Osteoblast (primary cell): ENCODE measurements around the gene PLSCR4. TPM values are rescaled to one million over a fixed set of nuclear protein-coding genes. Genes with fewer than 3 reads are reported as not detected.

ENCODE experiments used
- DNase-seq: peaks from one replicate; pipeline ENCODE4 v3.0.0; 2011; ENCODE audit warnings: low spot score, mixed read lengths; ENCODE audit not compliant: insufficient read length; ENCODE audit errors: missing footprints
- H2AFZ ChIP-seq: 2 replicates; pipeline ENCODE4 v1.6.0; 2011; ENCODE audit warnings: mild to moderate bottlenecking, low read length
- H3K27ac ChIP-seq: 2 replicates; pipeline ENCODE4 v1.5.1; 2011; ENCODE audit warnings: mild to moderate bottlenecking, low read depth, low read length, moderate library complexity
- H3K27me3 ChIP-seq: 2 replicates; pipeline ENCODE4 v1.6.0; 2012; ENCODE audit warnings: mild to moderate bottlenecking, control low read depth, inconsistent platforms, low read length, moderate library complexity; ENCODE audit not compliant: insufficient read depth
- H3K36me3 ChIP-seq: 2 replicates; pipeline ENCODE4 v1.5.1; 2011; ENCODE audit warnings: mild to moderate bottlenecking, low read length, control low read depth, moderate library complexity; ENCODE audit not compliant: insufficient read depth
- H3K4me1 ChIP-seq: 2 replicates; pipeline ENCODE4 v1.5.1; 2011; ENCODE audit warnings: mild to moderate bottlenecking, low read length, control low read depth, moderate library complexity; ENCODE audit not compliant: insufficient read depth
- H3K4me2 ChIP-seq: 2 replicates; pipeline ENCODE4 v1.6.0; 2011; ENCODE audit warnings: mild to moderate bottlenecking, low read length; ENCODE audit not compliant: insufficient read depth
- H3K4me3 ChIP-seq: fragments of 200-600 bp; sonication (generic); 3 replicates; pipeline ENCODE4 v1.5.1; 2012; ENCODE audit warnings: mild to moderate bottlenecking, low read length, inconsistent platforms; ENCODE audit not compliant: insufficient read depth
- H3K79me2 ChIP-seq: 2 replicates; pipeline ENCODE4 v1.6.0; 2012; ENCODE audit warnings: mild to moderate bottlenecking, low read length, control low read depth, inconsistent platforms; ENCODE audit not compliant: insufficient read depth
- H3K9me3 ChIP-seq: 2 replicates; pipeline ENCODE4 v1.5.1; 2011; ENCODE audit warnings: low read depth, low read length, control low read depth
- H4K20me1 ChIP-seq: 2 replicates; pipeline ENCODE4 v1.6.0; 2012; ENCODE audit warnings: mild to moderate bottlenecking, low read length, control low read depth; ENCODE audit not compliant: insufficient read depth
- CTCF ChIP-seq: IDR thresholded peaks from 2 replicates; pipeline ENCODE4 v1.5.1; 2011; ENCODE audit warnings: mild to moderate bottlenecking, low read depth, low read length, moderate library complexity; ENCODE audit errors: extremely low read depth
- total RNA-seq: library from RNA; depleted of rRNA; stranded (reverse); fragments of >200 nt; gene quantifications from 2 replicates; pipeline ENCODE4 v1.2.3, GENCODE V29; 2012

The PLSCR4 gene
- total RNA-seq, 1 donor = 54.6 TPM

- Histone ChIP-seq H3K9me3 (no peaks in the 10 kb centered on the region), H3K4me1 (peaks cover 64% of the 10 kb centered on the region), H3K79me2 (peaks cover 99% of the 10 kb centered on the region), H3K4me2 (peak overlapping the region; percentile 1), H3K27me3 (no peaks in the 10 kb centered on the region), H2AFZ (no peak overlapping the region), H3K27ac (peak overlapping the region; percentile 7), H3K36me3 (peaks cover 18% of the 10 kb centered on the region), H4K20me1 (peaks cover 69% of the 10 kb centered on the region), H3K4me3 (no peak overlapping the region)
- no peak for DNase-seq
- no peak for TF ChIP-seq CTCF
Measured at GRCh38 chr3:146145642-146146041, 105.3 kb downstream of the PLSCR4 start.

DNA sequence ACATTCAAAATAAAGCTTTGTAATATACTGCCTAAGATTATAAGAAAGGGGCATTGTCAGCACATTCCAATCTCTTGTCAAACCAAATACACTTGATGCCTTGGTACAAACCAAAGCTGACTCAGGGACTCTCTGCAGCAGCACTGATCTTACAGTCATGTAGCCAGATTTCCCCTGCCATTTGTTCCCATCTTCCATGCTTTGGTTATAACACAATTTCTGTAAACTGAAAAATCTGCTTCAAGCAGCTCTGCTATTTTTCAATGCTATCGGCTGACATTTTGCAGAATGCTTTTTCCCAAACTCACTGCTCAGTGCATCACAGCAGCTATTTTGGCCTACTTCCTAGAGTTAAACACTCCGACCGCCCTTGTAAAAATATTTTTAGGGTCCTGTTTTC is 108.1 kb downstream of the PLSCR4 start:
- peaks cover 71% of the 10 kb centered on the region for H4K20me1 ChIP-seq
- H2AFZ ChIP-seq = no peak overlapping the region
- H3K27me3 ChIP-seq = no peaks in the 10 kb centered on the region
- H3K9me3 ChIP-seq = no peaks in the 10 kb centered on the region
- no peak overlapping the region for H3K4me3 ChIP-seq
- DNase-seq = no peak
- H3K36me3 ChIP-seq = peaks cover 12% of the 10 kb centered on the region
- peak overlapping the region; percentile 18 for H3K27ac ChIP-seq
- H3K4me2 ChIP-seq = peak overlapping the region; percentile 7
- H3K4me1 ChIP-seq = peaks cover 71% of the 10 kb centered on the region
- TF ChIP-seq CTCF = no peak
- peaks cover 100% of the 10 kb centered on the region for H3K79me2 ChIP-seq

Other genes with a start within 250 kb of the PLSCR4 start
- 282 and 345 TPM in 2 replicates for gene PLOD2, start 89.9 kb downstream of the PLSCR4 start, total RNA-seq
- not detected in 2 replicates for gene PLSCR2, start 218.5 kb upstream of the PLSCR4 start, total RNA-seq